ENCODE measurements around the gene COMMD1. TPM values are rescaled to one million over a fixed set of nuclear protein-coding genes. Genes with fewer than 3 reads are reported as not detected.
A peak's percentile ranks its signal among the peaks of the same experiment; 100 is the strongest.
"Not testable (repeated sequence)": the region's sequence is repeated elsewhere in the genome, so short reads cannot be mapped to it uniquely, and the experiment has no call there.

Gene COMMD1
- total RNA-seq, 1 experiment from 2014 or later, result 75.8 TPM

DNA sequence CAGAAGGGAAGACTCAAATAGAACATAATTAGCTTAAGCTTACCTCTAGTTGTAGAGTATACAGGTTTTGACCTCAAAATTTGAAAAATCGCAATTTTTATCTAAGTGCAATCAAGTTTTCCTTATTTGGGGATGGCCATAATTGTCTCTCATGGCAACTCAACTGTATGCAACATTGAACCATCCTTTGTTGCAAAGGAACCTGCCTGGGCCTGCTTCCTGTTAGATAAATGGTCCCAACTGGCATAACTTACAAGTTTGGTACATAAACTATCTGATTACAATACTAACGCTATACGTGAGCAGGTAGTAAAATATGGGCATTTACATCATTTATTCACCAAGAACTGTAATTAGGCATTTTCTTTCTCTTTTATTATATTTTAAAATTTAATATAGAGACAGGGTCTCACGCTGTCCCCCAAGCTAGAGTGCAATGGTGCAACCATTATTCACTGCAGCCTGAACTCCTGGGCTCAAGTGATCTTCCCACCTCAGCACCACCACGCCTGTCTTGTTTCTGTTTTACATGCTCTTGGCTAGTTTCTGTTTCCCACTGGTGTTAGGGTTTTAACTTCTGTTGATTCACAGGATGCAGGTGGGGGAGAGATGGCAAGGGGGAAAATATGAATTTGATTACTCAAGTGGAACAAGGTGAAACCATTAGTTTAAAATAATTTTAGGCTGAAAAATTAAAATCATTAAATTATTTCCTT lies 235.1 kb downstream of the COMMD1 start:
- no peak for DNase-seq (ENCODE audit: low read depth)

DNA sequence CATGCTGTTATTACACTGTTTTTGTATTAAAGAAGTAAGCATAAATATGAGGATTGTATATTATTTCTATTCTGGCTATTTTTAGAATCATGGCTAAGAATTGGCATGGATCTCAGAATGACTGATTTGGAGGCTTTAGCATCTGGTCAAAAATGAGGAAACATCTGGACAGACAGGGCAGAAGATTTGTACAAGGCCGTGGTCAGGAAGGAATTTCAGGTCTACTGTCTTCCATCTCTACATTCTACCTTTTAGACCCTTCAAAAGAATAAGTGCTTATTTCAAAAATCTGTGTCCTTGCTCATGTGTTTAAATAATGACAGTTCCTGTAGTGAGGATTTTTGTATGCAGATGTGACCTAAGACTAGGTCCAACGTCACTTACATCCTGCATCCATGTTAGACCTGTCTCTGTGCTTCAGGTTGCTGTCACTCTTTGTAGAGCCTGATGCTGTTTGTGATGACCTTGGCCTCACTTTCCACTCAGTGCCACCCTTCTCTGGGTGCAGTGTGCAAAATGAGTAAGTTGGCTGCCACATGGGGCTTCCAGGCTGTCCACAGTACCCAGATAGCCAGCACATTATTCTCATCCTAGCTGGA lies 235.8 kb downstream of the COMMD1 start:
- DNase-seq (ENCODE audit: low read depth), result no peak

DNA sequence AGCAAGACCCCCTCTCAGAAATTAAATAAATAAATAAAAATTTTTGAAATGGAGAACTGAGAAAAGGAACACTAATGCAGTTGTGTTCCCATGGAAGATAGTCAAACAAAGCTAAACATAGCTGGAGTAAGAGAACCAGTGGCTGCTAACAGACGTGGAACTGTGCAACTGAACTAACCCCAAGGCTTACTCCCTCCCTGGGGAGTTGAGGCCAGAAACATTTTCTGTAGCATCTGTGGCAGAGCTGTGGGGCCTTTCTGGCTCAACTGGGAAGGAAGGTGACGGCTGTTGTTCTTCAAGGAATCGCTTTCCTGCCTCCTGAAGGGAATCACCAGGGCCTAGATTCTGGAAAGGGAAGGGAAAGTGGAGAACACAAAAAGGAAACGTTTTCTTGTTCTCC lies 236.6 kb downstream of the COMMD1 start:
- DNase-seq (ENCODE audit: low read depth), result no peak

DNA sequence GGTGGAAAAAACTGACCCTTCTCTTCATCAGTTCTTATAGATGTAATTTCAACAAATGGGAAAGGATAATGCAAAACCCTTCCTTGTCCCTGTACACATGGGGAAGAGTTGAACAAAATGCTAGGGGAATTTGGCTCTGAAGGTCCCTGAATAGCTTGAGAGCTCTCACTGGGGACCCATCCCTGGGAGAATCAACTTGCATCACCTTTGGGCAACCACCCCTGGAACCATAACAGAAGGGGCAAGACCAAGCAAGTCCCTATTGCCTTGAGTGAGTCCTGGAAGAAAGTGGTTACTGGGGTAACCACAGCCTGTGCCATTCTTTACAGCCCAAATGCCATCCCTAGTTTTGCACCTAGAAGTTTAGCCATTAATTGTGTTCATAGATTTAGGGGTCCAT lies 238.2 kb downstream of the COMMD1 start:
- DNase-seq (ENCODE audit: low read depth), result no peak

DNA sequence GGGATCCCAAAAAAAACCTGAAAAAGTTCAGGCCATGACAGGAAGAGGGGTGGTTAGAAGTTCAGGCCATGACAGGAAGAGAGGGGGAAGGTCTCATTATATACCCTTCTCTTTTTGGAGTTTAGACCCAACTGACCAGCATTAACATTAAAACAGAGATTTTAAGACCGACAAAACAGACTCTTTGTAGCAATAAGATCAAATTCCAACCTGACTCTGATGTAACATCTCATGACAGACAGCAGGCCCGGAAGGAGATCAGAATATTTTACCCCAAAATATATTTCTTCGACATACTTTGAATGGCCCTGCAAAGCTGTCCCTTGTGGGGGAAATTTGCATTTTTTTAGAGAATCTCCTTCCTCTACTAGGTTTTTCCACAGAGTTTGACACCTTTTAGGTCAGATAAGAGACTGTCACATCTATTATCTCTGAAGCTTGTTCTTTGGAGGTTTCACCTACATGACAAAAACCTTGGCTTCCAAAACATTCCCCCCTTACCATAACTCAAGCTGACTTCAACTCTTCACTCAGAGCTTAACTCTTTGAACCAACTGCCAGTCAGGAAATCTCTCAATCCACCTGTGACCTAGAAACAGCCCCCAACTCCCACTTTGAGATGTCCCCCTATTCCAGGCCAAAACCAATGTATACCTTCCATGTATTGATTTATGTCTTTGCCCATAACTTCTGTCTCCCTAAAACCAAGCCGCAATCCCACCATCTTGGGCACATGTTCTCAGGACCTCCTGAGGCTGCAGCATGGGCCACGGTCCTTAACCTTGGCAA lies 239.4 kb downstream of the COMMD1 start:
- no peak for DNase-seq (ENCODE audit: low read depth)

DNA sequence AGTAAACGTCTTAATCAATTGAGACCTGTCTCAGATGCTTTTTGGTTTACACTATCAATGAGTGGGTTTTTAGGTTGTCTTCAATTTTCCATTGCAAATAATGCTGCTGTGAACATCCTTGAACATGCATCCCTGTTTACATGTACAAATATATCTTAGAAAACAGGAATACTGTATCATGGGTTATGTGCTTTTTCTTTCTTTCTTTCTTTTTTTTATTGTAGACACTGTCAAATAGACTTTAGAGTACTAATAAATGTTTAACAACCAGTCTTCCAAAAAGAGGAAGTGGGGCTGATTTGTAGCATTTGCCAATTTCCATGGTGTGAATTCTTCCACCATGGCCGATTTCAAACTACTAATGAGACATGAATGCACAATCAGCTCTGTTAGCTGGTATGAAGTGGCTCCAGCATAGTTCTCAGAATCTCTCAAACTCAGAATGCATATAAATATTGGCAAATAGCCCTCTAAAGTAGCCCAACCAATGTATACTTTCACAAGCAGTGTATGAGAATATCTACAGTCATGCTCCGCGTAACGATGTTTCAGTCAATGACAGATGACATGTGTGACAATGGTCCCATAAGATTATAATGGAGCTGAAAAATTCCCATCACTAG lies 240.1 kb downstream of the COMMD1 start:
- no peak for DNase-seq (ENCODE audit: low read depth)

DNA sequence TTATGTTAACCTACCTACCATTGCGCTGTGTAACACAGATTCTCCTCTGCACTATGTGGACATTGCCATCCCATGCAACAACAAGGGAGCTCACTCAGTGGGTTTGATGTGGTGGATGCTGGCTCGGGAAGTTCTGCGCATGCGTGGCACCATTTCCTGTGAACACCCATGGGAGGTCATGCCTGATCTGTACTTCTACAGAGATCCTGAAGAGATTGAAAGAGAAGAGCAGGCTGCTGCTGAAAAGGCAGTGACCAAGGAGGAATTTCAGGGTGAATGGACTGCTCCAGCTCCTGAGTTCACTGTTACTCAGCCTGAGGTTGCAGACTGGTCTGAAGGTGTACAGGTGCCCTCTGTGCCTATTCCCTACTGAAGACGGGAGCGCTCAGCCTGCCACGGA lies 241.3 kb downstream of the COMMD1 start:
- DNase-seq (ENCODE audit: low read depth), result not testable (repeated sequence)

DNA sequence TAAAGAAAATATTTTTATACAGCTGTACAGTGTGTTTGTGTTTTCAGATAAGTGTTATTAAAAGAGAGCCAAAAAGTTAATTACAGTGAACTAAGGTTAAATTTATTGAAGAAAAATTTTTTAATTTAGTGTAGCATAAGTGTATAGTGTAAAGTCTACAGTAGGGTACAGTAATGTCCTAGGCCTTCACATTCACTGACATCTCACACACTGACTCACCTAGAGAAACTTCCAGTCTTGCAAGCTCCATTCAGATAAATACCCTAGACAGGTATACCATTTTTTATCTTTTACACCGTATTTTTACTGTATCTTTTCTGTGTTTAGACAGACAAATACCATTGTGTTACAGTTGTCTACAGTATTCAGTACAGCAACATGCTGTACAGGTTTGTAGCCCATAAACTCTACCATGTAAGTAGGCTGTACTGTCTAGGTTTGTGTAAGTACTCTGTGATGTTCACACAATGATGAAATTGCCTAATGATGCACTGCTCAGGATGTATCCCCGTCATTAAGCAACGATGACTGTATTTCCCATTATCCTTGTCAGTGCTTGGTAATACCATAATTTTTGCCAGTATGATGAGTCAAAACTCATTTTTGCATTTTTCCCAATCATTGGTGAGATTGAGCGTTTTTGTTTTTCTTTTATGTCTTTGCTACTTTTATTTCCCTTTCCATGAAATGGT lies 242.3 kb downstream of the COMMD1 start:
- peak; percentile 23 for DNase-seq (ENCODE audit: low read depth)

DNA sequence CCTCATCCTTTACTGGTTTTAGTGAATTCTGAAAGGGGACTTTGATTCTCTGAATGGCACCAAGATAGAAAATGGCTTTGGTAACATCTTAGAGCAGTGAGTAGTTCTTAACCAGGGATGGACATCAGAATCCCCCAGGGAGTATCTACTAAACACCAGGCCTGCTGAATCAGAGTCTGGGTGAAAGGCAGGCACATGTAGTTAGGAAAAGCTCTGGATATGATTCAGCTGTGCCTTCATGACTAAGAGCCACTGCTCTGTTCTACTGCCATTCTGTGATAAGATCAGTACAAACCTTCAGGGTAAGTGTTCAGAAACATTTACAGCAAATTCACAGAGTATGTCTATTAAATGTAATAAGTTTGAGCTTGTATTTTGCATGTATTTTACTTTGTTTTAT lies 244.2 kb downstream of the COMMD1 start:
- peak; percentile 89 for DNase-seq (ENCODE audit: low read depth)

DNA sequence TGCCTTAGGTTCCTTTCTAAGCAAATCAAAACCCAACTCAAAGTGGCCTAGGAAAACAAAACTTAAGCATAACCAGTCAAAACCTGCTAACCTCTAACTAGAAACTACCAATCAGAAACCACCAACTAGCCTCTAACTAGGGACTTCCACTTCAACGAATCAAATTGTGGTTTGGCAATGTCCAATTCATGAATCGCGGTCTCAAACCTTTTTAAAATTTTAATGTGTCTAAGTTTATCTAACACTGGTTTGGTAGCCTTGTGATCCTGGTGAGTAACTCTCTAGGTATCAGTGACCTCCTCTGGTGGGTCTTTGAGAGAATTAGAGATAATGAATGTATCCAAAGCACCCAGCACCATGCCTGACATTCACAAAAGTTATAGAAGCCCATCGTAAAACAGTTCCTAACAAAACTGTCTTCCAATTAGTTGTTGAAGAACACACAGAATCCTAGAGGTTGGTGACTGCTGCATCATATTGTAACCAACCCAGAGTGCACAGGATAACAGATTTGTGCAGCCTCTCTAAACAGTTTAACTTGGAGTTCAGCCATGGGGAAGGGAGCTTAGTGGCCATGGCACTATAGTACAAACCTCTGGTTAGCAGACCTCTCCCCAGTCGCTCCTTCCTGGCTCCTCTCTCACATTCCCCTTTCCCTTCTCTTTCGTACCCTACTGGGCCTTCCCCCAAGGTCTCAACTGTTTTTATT lies 245.3 kb downstream of the COMMD1 start:
- peak; percentile 55 for DNase-seq (ENCODE audit: low read depth)

DNA sequence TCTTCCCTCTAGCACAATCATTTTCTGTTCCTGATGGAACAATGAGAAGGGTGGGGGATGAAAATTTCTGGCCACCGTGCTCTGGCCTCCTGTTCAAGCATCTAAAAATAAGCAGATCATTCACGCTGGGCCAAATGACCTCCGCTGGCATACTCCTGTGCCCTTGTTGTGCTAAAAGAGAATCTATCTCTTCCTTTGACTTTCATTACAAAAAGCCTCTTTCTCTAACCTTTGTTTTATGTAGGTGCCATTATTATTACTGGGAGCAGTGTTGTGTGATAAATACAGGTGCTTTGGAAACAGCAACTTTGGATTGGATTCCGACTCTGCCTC lies 245.8 kb downstream of the COMMD1 start:
- DNase-seq (ENCODE audit: low read depth), result no peak

DNA sequence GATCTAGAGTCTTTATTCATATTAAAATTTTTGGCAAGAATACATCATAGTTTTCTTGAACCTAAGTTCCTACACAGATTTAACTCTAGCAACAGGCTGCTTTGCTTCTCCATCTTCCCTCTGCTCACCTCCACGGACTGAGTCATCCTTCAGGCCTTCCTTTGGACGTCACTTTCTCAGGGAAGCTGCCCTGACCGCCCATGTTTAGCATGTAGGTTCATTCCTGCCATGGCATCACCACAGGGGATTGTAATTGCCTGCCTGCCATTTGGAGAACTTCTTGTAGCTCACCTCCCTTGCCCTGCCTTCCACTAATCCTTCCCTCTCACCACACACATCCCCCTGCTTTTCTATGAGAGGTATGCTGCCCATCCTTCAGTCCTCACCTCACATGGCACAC lies 246.5 kb downstream of the COMMD1 start:
- peak; percentile 69 for DNase-seq (ENCODE audit: low read depth)

DNA sequence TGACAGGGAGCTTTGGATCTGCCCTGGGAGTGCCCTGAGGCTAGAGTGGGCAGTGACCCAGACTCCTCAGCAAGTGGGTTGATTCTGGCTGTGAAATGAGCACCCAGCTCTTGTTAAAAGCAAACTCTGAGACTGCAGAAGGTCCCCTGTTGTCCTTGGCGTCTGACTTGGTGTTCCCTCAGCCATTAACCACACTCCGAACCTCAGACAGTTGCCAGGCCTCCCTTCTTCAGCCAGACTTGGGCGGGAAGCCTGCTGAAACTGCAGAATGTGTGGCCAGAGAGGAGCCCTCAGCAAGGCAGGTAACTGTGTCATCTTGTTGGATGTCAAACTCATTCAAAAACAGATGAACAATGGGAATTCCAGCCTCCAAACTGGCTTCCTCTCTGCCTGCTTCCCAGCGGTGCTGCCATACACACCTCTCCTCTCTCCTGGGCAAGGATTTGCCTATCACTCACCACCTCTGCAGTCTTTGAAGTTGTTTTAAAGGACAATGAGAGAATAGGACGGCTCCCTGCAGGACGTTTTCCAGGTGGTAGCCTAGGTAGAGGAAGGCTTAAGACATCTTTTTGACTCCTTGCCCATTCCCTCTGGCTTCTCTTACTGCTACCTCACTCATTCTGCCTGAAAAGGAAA lies 251.5 kb downstream of the COMMD1 start:
- no peak for DNase-seq (ENCODE audit: low read depth)

DNA sequence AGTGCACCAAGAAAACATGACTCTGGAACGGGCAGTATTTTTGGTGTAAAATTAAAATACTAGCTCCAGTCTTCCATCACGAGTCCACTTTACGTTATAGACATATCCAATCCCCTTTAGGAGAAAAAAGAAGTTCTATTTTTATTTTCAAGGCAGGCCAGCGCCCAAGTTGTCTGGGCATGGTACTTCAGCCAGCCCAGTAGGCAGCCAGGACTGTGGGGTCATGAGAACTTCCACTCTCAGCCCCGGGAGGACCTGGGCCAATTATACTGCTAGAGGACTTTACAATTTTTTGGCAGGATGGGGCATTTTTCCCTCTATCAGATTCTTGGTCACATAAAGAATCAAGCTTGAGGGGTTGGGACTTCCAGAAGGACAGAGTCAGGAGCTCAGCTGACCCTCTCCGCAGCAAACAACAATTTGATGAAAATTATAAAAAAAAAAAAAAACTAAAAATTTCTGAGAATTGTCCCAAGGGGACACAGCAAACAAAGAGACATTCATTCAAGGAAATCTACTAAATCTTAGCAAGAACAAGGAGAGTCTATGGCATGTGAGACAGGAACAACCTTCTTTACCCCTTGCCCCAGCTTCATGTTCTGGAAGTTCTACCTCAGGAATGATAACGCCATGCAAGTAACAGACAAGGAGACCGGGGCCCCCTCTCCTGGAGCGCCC lies 253.1 kb downstream of the COMMD1 start:
- no peak for DNase-seq (ENCODE audit: low read depth)

DNA sequence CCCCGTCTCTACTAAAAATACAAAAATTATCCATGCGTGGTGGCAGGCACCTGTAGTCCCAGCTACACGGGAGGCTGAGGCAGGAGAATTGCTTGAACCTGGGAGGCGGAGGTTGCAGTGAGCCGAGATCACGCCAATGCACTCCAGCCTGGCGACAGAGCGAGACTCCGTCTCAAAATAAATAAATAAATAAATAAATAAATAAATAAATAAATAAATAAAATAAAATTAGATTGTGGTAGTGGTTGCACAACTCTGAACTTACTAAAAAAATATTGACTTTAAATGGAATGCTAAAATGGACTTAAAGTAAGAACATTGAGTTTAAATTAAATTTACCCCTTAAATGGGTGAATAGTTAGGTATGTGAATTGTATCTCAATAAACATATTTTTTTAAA lies 255.2 kb downstream of the COMMD1 start:
- not testable (repeated sequence) for DNase-seq (ENCODE audit: low read depth)

DNA sequence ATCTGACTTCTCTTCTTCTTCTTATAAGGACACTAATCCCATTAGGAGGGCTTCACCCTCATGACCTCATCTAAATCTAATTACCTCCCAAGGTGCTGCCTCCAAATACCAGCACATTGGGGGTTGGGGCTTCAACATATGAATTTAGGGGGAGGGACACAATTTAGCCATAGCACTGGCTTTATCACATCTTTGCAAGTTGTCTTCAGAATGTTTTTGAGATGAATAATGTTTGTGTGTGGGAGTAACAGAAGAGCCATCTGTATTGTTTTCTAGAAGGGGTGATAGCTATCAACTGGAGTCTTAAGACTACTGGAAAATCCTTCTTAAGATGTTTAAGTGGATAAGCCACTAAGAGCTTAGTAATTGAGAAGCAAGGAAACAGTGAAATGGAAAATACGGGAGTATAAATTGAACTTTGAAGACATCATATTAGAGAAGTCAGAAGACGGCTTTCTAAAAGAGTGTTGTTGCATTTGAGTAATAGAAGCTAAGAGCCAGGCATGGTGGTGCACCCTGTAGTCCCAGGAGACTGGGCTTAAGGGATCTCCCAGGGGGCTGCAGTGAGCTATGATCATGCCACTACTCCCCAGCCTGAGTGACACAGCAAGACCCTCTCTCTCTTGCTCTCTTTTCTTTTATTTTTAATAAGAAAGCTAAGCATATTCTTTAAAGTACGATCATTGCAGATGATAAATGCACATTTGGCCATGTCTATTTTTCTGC lies 257.8 kb downstream of the COMMD1 start:
- DNase-seq (ENCODE audit: low read depth), result no peak

DNA sequence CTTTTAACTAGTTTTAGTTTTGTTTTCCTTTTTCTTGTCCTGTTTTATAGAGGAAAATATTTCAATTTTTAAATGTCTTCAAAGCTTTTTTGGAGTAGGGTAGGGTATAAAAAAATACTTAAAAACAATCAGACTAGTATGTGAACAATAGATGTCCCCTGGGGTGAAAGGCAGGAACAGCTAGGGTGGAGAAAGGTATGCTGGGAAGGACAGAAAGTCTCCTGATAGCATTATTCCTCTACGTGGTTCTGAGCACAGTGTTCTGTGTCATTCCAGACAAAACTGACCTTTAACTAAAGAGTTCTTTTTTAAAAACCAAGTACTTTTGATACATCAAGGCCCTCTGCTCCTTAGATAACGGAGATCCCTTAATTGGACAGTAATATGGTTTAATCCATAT lies 258.4 kb downstream of the COMMD1 start:
- no peak for DNase-seq (ENCODE audit: low read depth)

DNA sequence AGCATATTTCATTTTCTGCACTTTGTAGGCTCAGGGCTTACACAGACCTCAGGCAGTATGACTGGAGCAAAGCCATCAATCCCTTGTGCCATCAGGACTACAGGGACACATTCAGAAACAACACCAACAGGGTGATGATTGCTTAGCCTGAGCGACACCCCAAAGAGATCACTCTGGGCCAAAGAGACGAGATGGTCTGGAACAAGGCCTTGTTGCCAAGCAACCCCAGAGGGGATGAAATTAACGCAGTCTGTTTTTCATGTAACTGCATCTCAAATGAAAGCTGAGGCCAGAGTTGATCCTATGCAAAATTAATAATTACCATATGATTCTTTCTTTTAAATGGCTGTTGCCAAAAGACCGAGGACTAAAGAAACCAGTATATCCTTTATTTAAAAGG lies 270.3 kb downstream of the COMMD1 start:
- DNase-seq (ENCODE audit: low read depth), result no peak

DNA sequence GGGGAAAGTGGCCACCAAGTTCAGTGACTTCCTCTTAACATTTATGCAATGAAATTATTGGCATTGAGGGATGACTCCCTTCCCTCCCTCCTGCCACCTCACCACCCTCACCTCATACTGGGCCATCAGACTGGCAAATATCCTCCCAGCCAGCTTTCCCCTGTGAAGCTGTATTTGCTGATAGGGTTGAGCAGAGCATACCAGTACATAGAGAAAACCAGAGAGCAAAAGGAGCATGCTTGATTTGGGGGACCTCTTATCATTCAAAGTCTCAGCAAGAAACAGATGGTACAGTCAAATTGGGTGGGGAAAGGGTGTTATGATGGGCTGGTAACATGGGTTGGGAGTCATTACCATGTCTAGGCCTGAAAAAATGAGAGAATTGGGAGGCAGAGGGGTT lies 271.3 kb downstream of the COMMD1 start:
- no peak for DNase-seq (ENCODE audit: low read depth)
